ENCODE results near the gene IGFLR1.
A peak's percentile ranks its signal among the peaks of the same experiment; 100 is the strongest.

The IGFLR1 gene

GRCh38 chr19:35755550-35756376 lies 13.5 kb upstream of the IGFLR1 start:
- peak; percentile 48 for DNase-seq (ENCODE audit: low spot score)

DNA sequence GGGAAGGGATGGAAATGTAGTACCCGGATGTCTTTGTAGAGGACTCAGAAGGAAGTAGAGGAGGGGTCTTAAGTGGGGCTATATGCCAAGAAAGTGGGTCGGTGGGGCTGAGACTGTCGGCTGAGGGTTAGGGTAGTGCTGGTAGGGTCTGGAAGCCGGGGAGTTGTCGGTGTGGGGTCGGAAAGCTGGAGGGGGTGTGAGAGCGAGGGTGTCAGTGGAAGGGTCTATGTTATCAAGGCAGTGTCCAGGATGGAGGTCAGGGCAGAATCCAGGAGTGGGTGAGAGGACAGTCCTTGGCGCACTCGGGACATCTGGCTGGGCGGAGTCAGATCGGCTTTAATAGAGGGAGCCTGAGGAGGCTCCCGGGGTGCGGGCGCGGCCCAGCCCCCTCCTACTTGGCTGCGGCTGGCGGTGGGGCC lies 12.9 kb upstream of the IGFLR1 start:
- DNase-seq (ENCODE audit: low spot score): no peak

DNA sequence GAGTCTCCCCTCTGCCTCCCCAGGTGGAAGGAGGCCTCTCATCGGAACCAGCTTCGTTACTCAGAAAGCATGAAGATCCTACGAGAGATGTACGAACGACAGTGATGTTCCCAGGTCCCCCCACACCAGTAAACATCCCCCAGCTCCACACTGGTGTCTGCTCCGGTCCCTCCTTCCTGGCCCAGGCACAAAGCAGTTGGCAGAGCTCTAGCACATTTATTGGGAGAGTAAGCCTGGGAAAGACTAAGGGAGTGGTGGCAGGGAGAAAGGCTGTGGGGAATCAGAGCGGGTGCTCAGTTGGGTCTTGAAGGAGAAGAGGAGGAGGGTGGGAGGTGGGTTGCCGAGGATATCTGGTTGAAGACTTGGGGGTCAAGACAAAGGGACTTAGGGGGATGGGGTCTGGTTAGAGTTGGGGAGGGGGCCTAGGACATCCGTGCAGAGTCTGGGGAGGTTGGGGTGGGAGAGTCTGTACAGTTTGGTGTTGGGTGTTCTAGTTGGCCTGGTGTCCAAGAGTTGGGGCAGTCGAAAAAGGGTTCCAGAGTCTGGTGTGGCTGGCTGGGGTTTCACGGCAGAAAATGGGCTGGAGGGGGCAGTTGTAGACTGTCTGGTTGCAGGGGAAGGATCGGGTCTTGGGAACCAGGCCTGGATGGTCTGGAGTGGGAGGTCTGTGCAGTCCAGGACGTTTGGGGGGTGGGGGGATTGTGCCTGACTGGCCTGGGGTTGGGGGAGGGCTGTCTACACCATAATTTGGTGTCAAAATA lies 12.3 kb upstream of the IGFLR1 start:
- DNase-seq (ENCODE audit: low spot score): no peak

- DNase-seq (ENCODE audit: low spot score): no peak
Observed at GRCh38 chr19:35753634-35754369, 11.6 kb upstream of the IGFLR1 start.

GRCh38 chr19:35752746-35753350 lies 10.6 kb upstream of the IGFLR1 start:
- no peak for DNase-seq (ENCODE audit: low spot score)

DNA sequence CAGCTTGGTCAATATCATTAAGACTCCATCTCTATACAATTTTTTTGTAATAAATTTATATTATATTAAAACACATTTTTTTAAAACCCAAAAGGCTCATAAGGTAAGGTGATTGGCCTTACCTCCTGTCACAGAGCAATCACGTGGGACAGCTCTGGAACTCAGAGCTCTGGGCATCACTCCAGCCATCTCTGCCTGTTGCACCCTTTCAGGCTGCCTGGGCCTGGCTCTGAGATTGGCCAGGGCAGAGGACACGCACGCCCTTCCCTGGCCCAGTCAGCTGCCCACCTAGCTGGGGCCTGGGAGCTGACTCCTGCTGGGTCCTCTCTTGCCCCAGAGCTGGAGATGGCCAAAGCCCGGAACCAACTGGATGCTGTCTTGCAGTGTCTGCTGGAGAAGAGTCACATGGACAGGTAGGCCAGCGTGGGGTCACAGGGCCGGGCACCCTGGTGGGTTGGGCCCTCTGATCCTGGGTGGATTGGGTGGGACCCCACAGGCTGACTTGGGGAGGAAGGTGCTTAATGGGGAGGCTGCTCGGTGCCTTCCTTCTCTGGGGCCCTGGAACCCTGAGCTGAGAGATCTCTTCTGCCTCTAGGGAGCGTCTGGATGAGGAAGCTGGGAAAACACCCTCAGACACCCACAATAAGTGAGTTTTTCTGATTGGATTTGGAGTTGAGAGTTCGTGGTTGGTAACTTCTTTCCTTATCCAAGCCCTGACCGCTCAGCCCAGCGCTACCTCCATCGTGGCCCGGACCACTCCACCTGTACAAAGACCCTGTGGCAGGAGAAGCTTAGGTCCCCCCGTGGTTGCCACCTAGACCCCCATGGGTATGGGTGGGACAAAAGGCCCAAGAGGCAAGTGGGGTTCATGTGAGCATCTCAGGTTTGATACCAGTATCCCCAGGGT lies 9.8 kb upstream of the IGFLR1 start:
- DNase-seq (ENCODE audit: low spot score): no peak

GRCh38 chr19:35750167-35750566 lies 7.9 kb upstream of the IGFLR1 start:
- no peak for DNase-seq (ENCODE audit: low spot score)

DNA sequence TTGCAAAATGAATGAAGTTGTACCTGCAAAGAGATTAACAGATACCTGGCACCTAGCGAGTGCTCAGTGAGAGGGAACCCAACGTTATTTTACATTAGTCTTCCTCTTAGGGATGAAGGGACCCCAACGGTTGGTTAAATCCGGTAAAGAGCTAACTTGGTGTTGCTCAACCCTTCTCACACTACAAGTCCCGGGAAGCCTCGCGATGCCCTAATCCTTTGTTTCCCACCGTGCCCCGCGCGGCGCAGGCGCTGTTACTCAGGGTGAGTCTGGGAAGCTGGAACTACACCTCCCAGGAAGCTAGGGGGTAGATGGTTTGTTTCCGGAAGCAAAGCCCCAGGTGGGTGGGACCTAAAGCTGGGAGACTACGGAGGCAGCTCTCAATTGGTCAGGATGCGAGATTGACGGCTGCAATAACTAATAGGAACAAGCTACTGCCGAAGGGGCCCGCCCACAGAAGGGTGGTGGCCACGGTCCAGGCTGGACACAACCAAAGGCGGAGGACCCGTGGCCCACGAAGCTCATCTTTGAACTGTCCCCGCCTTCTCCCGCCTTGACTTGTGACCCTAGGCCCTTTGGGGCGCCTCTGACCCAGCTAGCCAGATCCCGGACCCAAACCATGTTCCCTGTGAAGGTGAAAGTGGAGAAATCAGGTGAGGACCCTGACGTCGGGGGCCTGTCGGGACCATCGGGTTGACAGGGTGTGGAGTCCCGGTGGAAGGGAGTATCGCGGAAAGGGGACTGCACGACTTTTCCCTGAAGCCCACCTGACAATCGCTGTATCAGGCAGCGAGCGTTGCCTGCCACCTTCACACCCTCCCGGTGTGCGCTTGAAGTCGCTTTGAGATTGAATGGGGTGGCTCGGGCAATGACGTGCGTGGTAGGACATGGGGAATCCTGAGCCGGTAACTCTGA lies 6.1 kb upstream of the IGFLR1 start, which contains the start of gene LIN37:
Gene LIN37 (plus strand): TSS at position 471 of the 915 bp plus-strand sequence. CDS start 149 bp downstream, at position 620.
- peak; percentile 99 for DNase-seq (ENCODE audit: low spot score)

GRCh38 chr19:35746531-35746930 lies 4.3 kb upstream of the IGFLR1 start:
- no peak for DNase-seq (ENCODE audit: low spot score)

DNA sequence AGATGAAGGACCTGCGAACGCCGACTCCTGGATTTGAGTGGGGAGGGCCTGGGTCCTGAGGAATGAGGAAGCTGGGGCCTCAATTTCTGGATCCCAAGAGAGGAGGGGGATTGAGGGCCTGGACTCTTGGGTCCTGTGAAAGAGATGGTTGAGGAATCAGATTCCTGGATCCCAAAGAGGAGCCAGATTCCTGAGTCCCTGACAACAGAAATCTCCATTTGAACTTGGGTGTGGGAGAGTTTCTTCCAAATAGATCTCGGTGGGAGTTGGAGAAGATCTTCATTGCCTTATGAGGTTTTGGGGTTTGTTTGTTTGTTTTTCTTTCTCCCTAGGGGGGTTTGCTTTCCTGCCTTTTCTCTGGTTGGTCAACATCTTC lies 3.8 kb upstream of the IGFLR1 start:
- DNase-seq (ENCODE audit: low spot score): no peak

- peak; percentile 99 for DNase-seq (ENCODE audit: low spot score)
Observed at GRCh38 chr19:35745328-35746086, 3.3 kb upstream of the IGFLR1 start, which contains the start of the genes PSENEN and U2AF1L4. Gene PSENEN (plus strand): TSS chr19:35745651. CDS start chr19:35745931, 280 bp downstream. Gene U2AF1L4 (minus strand): TSS chr19:35745418. CDS start chr19:35745391, 27 bp downstream.

DNA sequence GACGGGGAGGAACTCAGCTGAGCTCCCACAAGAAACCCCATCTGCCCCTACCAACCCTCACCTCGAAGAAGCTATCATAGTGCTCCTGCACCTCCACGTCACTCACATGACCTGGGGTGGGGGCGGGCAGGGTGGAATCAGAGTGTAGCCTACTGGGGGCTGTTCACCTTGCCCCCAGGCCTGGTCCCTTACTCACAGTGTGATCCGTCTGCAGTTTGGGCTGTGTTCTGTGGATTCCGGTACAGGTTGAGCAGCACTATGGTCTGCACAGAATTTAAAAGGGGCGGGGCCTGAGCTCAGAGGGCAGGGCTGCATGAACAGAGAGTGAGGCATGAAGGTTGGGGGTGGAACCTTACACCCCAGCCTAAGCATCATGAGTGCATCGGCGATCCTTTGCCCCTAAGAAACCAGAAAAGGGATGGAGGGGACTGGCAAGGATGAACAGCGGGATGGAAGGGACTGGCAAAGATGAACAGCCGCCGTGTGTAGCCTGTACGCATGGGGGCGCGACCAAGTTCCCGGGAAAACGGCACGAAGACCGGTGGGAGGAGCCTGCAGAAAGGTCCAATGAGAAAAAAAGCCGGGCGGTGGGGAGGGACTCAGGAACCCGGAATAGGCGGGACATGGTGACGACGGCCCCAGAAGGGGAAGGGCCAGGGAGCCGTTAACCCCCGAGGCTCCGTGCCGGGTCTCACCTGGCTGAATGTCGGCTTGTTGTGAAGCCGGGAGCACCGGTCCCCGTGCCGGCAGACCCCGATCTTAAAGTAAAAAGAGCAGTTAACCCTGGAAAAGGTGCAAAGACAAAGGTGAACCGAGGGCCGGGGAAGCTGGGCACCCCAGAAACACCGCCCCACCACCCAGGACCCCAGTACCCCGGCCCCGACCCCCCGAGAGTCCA lies 2.4 kb upstream of the IGFLR1 start:
- DNase-seq (ENCODE audit: low spot score): peak; percentile 95

DNA sequence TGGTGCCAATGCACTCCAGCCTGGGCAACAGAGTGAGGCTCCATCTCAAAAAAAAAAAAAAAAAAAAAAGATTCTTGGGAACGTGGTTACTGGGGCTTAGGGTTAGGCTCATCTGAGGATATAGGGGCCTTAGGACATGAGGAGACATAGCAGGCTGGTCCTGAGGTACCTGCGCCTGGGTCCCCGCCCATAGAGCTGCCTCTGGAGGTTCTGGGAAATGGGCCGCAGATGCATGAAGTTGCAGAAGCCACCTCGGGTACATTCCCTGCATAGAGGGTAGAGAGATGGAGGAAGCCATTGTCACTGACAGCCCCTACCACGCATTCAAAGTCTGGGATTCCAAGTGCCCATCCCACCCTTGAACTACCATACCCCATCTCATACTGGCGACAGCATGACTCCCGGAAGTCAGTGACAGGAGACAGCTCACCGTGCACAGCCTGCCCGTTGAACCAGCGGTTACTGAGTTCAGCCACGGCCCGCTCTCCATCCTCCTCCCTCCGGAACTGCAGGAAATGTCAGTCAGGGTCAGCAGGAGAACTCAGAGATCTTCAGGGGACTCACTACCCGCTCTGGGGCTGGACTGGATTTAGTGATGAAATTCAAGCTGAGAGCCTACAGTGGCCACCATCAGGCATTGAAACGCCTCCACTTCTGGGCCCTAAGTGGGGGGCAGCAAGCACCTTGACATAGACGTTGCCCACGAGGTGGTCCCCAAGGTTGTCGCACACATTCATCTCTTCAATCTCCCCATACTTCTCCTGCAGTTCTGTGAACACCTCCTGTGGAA lies 1.6 kb upstream of the IGFLR1 start:
- DNase-seq (ENCODE audit: low spot score): no peak

GRCh38 chr19:35741203-35741515 lies 1.1 kb downstream of the IGFLR1 start:
- no peak for DNase-seq (ENCODE audit: low spot score)

GRCh38 chr19:35740423-35741202 lies 1.6 kb downstream of the IGFLR1 start:
- peak; percentile 93 for DNase-seq (ENCODE audit: low spot score)

DNA sequence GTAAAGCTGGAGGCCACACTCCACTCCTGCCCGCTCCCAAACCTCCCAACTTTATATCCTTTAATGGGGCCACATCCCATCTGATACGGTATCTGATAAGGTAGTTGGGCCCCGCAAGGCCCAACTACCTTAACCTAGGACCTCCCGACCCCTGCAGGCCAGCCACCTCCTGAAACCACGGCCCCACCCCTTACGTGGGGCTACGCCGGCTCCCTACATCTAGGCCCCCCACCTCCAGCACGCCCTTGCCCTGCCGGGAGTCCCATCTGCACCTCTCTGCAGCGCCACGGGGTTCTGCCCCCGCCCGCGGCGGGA lies 2.2 kb downstream of the IGFLR1 start:
- no peak for DNase-seq (ENCODE audit: low spot score)

Measured in CD4-positive, alpha-beta T cell treated with Interleukin-15 for 4 hours (primary cell).